HCT116 (cell line): ENCODE data around the gene CDH23.

Source experiments
- ATF3 ChIP-seq: IDR thresholded peaks from 2 replicates; pipeline ENCODE4 v1.6.1; 2012
- EZH2 ChIP-seq: fragments of 200-600 bp; sonication (generic); IDR thresholded peaks from 2 replicates; pipeline ENCODE4 v1.6.1; 2017; ENCODE audit warnings: antibody characterized with exemption, mixed run types
- POLR2A ChIP-seq: IDR thresholded peaks from 2 replicates; pipeline ENCODE4 v1.7.0; 2011; ENCODE audit warnings: borderline replicate concordance; ENCODE audit not compliant: insufficient read depth, insufficient read length; ENCODE audit errors: extremely low read depth
- RAD21 ChIP-seq: IDR thresholded peaks from 2 replicates; pipeline ENCODE4 v1.6.1; 2012; ENCODE audit warnings: low read depth, mild to moderate bottlenecking
- SP1 ChIP-seq: IDR thresholded peaks from 2 replicates; pipeline ENCODE4 v1.6.1; 2012; ENCODE audit warnings: low read depth
- SRF ChIP-seq: IDR thresholded peaks from 2 replicates; pipeline ENCODE4 v1.6.1; 2012; ENCODE audit warnings: low read depth
- TCF7L2 ChIP-seq: IDR thresholded peaks from 2 replicates; pipeline ENCODE4 v1.7.0; 2011; ENCODE audit warnings: borderline replicate concordance, inconsistent platforms; ENCODE audit not compliant: insufficient read depth, insufficient read length; ENCODE audit errors: extremely low read depth
- YY1 ChIP-seq: IDR thresholded peaks from 2 replicates; pipeline ENCODE4 v1.6.1; 2011; ENCODE audit warnings: low read length, low read depth, moderate library complexity, mild to moderate bottlenecking; ENCODE audit not compliant: insufficient replicate concordance; ENCODE audit errors: extremely low read depth
- ZFX ChIP-seq: fragments of 450-650 bp; IDR thresholded peaks from 2 replicates; pipeline ENCODE4 v1.6.1; 2017
- TF ChIP-seq, protein P1 (sequence below), 3 experiments: fragments of 200-600 bp in 1 of 3; sonication (generic) in 1 of 3; IDR thresholded peaks in 2 of 3; conservative IDR thresholded peaks in 1 of 3; 2 replicates each; pipeline ENCODE4 v1.5.1; 2012 to 2017; ENCODE audit warnings: low read depth in 2 of 3, low read length in 2 of 3, antibody characterized with exemption in 1 of 3, borderline replicate concordance in 1 of 3, control low read depth in 1 of 3, mild to moderate bottlenecking in 1 of 3, mixed read lengths in 1 of 3, mixed run types in 1 of 3, moderate library complexity in 1 of 3; ENCODE audit not compliant: insufficient read depth in 1 of 3

GRCh38 chr10:71355886-71356285, 40.8 kb upstream of the CDH23 start:
- no peak for TF ChIP-seq ZFX
- TF ChIP-seq, protein P1, sequence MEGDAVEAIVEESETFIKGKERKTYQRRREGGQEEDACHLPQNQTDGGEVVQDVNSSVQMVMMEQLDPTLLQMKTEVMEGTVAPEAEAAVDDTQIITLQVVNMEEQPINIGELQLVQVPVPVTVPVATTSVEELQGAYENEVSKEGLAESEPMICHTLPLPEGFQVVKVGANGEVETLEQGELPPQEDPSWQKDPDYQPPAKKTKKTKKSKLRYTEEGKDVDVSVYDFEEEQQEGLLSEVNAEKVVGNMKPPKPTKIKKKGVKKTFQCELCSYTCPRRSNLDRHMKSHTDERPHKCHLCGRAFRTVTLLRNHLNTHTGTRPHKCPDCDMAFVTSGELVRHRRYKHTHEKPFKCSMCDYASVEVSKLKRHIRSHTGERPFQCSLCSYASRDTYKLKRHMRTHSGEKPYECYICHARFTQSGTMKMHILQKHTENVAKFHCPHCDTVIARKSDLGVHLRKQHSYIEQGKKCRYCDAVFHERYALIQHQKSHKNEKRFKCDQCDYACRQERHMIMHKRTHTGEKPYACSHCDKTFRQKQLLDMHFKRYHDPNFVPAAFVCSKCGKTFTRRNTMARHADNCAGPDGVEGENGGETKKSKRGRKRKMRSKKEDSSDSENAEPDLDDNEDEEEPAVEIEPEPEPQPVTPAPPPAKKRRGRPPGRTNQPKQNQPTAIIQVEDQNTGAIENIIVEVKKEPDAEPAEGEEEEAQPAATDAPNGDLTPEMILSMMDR (IDR thresholded peaks at IDR 0.05 in 2 of 3, conservative IDR thresholded peaks at IDR 0.05 in 1 of 3; ENCODE audit: borderline replicate concordance in 1 of 3, insufficient read depth in 1 of 3, low read depth in 2 of 3, low read length in 2 of 3), result no peak
- no peak for TF ChIP-seq ATF3
- no peak for TF ChIP-seq SRF
- TF ChIP-seq POLR2A, result no peak
- TF ChIP-seq RAD21, result no peak
- TF ChIP-seq TCF7L2, result no peak
- no peak for TF ChIP-seq EZH2
- no peak for TF ChIP-seq YY1
- no peak for TF ChIP-seq SP1
